ENCODE data around the gene RSKR.
"Not testable (repeated sequence)": the region's sequence is repeated elsewhere in the genome, so short reads cannot be mapped to it uniquely, and the experiment has no call there.

The RSKR gene

GRCh38 chr17:28580959-28581358 lies 33.0 kb downstream of the RSKR start:
- no peak for TF ChIP-seq CTCF (IDR thresholded peaks at IDR 0.05; ENCODE audit: extremely low read depth, insufficient read depth, missing control alignments)
- in situ Hi-C loops (cut with MboI; ENCODE audit: low pct_unique_long_range_greater_than_20kb, low sequenced_read_pairs, unreplicated experiment), result no loop called here
- no peak for DNase-seq (ENCODE audit: low spot score)

GRCh38 chr17:28579526-28579925 lies 34.5 kb downstream of the RSKR start:
- peak; percentile 59 for DNase-seq (ENCODE audit: low spot score)
- no peak for TF ChIP-seq CTCF (IDR thresholded peaks at IDR 0.05; ENCODE audit: extremely low read depth, insufficient read depth, missing control alignments)
- in situ Hi-C loops (cut with MboI; ENCODE audit: low pct_unique_long_range_greater_than_20kb, low sequenced_read_pairs, unreplicated experiment), result no loop called here

GRCh38 chr17:28578246-28579195 lies 35.5 kb downstream of the RSKR start:
- no peak for DNase-seq (ENCODE audit: low spot score)
- in situ Hi-C loops (cut with MboI; ENCODE audit: low pct_unique_long_range_greater_than_20kb, low sequenced_read_pairs, unreplicated experiment), result no loop called here
- no peak for TF ChIP-seq CTCF (IDR thresholded peaks at IDR 0.05; ENCODE audit: extremely low read depth, insufficient read depth, missing control alignments)

- DNase-seq (ENCODE audit: low spot score), result no peak
- in situ Hi-C loops (cut with MboI; ENCODE audit: low pct_unique_long_range_greater_than_20kb, low sequenced_read_pairs, unreplicated experiment), result no loop called here
- no peak for TF ChIP-seq CTCF (IDR thresholded peaks at IDR 0.05; ENCODE audit: extremely low read depth, insufficient read depth, missing control alignments)
Measured at GRCh38 chr17:28577466-28577824, 36.5 kb downstream of the RSKR start.

- TF ChIP-seq CTCF (IDR thresholded peaks at IDR 0.05; ENCODE audit: extremely low read depth, insufficient read depth, missing control alignments), result no peak
- DNase-seq (ENCODE audit: low spot score), result peak; percentile 96
- in situ Hi-C loops (cut with MboI; ENCODE audit: low pct_unique_long_range_greater_than_20kb, low sequenced_read_pairs, unreplicated experiment), result no loop called here
Measured at GRCh38 chr17:28576758-28577465, 37.1 kb downstream of the RSKR start, which contains the start of gene ALDOC. Gene ALDOC (minus strand): TSS chr17:28576895. CDS start chr17:28575532, 1,363 bp downstream.

GRCh38 chr17:28576016-28576415 lies 38.0 kb downstream of the RSKR start:
- DNase-seq (ENCODE audit: low spot score); in situ Hi-C loops (cut with MboI; ENCODE audit: low pct_unique_long_range_greater_than_20kb, low sequenced_read_pairs, unreplicated experiment): not testable (repeated sequence)
